HFF-Myc (cell line): ENCODE data around the gene SCFD2.
A peak's percentile ranks its signal among the peaks of the same experiment; 100 is the strongest.

Source experiments
- DNase-seq: peaks from one replicate; pipeline ENCODE4 v3.0.0-alpha.2; 2011; ENCODE audit warnings: low read depth; ENCODE audit errors: extremely low read depth
- H3K4me3 ChIP-seq: replicated peaks from 2 replicates; pipeline ENCODE4 v1.5.1; 2011; ENCODE audit warnings: low read depth, mild to moderate bottlenecking, control low read depth, low read length
- TF ChIP-seq, protein P1 (sequence below): IDR thresholded peaks from 2 replicates; pipeline ENCODE4 v1.5.1; 2012; ENCODE audit warnings: mild to moderate bottlenecking, low read depth, low read length, control low read depth; ENCODE audit errors: missing control alignments

SCFD2 gene

DNA sequence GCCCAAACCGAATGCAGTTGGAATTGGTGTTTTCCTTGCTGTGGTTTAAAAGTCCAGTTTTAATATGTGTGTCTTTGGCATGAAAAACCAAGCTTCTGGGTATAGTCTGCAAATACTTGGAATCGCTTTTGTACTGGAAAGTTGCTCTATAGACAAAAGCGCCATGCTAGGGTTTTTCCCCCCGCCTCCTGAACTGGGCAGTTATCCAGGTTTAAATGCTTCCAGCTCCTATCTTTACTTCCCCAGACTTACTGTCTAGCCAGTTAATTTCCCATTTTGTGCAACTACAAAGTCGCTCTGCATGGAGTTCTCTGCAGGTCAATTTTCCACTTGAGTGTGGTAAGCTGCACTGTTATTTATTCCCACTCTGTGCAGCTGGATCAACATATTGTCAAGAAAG lies 501.1 kb downstream of the SCFD2 start:
- no peak for DNase-seq
- TF ChIP-seq, protein P1, sequence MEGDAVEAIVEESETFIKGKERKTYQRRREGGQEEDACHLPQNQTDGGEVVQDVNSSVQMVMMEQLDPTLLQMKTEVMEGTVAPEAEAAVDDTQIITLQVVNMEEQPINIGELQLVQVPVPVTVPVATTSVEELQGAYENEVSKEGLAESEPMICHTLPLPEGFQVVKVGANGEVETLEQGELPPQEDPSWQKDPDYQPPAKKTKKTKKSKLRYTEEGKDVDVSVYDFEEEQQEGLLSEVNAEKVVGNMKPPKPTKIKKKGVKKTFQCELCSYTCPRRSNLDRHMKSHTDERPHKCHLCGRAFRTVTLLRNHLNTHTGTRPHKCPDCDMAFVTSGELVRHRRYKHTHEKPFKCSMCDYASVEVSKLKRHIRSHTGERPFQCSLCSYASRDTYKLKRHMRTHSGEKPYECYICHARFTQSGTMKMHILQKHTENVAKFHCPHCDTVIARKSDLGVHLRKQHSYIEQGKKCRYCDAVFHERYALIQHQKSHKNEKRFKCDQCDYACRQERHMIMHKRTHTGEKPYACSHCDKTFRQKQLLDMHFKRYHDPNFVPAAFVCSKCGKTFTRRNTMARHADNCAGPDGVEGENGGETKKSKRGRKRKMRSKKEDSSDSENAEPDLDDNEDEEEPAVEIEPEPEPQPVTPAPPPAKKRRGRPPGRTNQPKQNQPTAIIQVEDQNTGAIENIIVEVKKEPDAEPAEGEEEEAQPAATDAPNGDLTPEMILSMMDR, result no peak
- no peak overlapping the region for H3K4me3 ChIP-seq

DNA sequence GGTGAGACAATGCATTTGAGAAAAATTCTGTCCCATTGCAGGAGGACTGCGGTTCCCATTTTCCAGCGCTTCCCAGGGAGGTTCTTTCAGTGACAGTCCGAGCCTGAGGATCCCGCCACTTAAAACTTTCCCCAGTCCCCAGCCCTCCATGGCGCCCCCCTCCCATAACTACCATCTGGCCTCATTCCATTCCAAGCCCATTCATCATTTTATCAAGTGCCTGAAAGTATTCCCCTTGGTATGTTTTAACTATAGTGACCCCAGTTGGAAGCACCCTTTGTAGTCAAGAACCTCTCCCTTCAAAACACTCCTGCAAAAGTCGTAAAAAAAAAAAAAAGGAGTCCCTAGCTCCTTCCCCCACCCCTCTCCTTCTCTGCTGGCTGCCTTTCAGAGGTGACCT lies 502.5 kb downstream of the SCFD2 start:
- DNase-seq, result no peak
- H3K4me3 ChIP-seq, result peak overlapping the region; percentile 59
- TF ChIP-seq, protein P1, result no peak

- peak overlapping the region; percentile 59 for H3K4me3 ChIP-seq
- TF ChIP-seq, protein P1, result no peak
- DNase-seq, result no peak
These were observed 503.2 kb downstream of the SCFD2 start for GRCh38 chr4:52862639-52863161.

GRCh38 chr4:52861879-52862616 lies 503.8 kb downstream of the SCFD2 start, which contains the start of gene RASL11B:
Gene RASL11B (plus strand): TSS chr4:52862317. CDS start chr4:52862508, 191 bp downstream.
- DNase-seq, result no peak
- TF ChIP-seq, protein P1, result no peak
- H3K4me3 ChIP-seq, result peak within 1 kb of the TSS; percentile 59

DNA sequence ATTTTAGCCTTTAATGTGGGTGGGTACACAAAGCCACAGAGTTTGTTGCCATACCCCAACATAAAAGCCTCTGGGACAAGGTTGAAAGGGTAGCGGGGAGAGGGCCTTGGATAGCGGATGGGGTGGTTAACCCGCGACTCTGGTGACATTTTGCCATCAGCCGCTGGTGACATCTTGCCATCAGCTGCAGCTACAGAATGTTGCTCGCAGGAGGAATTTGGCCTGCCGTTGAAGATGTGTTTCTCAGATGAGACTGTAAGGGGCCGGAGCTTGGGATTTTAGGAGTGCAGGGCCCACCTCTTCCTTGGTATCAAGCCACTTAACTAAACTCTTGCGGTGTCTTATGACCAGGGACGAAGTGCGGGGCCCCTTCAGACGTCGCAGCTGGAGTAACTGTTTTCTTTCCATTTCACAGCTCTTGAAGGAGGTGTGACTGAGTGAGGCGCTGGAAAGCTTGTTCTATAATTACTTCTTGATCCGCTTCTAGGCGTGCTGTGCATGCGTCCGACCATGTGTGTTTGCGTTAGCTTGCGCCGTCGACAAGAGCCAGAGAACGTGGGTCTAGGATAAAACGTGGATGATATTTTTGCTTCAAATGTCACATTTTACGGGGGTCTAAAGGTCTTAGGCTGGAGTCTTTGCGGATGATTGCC lies 504.6 kb downstream of the SCFD2 start:
- TF ChIP-seq, protein P1, result no peak
- peak overlapping the region; percentile 59 for H3K4me3 ChIP-seq

GRCh38 chr4:52860361-52860760 lies 505.5 kb downstream of the SCFD2 start:
- TF ChIP-seq, protein P1, result no peak
- DNase-seq, result no peak
- H3K4me3 ChIP-seq, result no peak overlapping the region

More for the DNA sequence above, 504.6 kb downstream of the SCFD2 start:
- no peak for DNase-seq
